Breast epithelium (tissue), 4 donors: Measurements from ENCODE around the gene FAM222A. TPM values are rescaled to one million over a fixed set of nuclear protein-coding genes. Genes with fewer than 3 reads are reported as not detected.

Experiments
- DNase-seq, 2 donors: peaks; one replicate each; pipeline ENCODE4 v3.0.0-alpha.2; 2019; ENCODE audit warnings: low spot score in 2 of 2
- H3K27ac ChIP-seq, 2 donors: fragments of 200-600 bp; sonication (generic) in 1 of 2; one replicate each; pipeline ENCODE4 v1.5.1; 2016 to 2019; ENCODE audit warnings: mild to moderate bottlenecking in 1 of 2
- H3K27me3 ChIP-seq, 2 donors: fragments of 200-600 bp; sonication (generic) in 1 of 2; one replicate each; pipeline versions ENCODE4 v1.5.1 to v1.6.0; 2017 to 2019; ENCODE audit warnings: control low read depth in 1 of 2, mild to moderate bottlenecking in 1 of 2
- H3K36me3 ChIP-seq: fragments of 200-600 bp; one replicate; pipeline ENCODE4 v1.5.1; 2019
- H3K4me1 ChIP-seq, 2 donors: fragments of 200-600 bp; sonication (generic); one replicate each; pipeline ENCODE4 v1.5.1; 2016 to 2019; ENCODE audit warnings: control low read depth in 1 of 2
- H3K4me3 ChIP-seq, 3 donors: fragments of 200-600 bp; sonication (generic); 1 replicate in 2 of 3; 2 replicates in 1 of 3; pipeline ENCODE4 v1.5.1; 2016 to 2019; ENCODE audit warnings: mild to moderate bottlenecking in 3 of 3, moderate library complexity in 2 of 3
- H3K9me3 ChIP-seq, 2 donors: fragments of 200-600 bp; sonication (generic) in 1 of 2; one replicate each; pipeline ENCODE4 v1.5.1; 2016 to 2019; ENCODE audit warnings: control low read depth in 1 of 2
- POLR2A ChIP-seq: fragments of 450-650 bp; IDR thresholded peaks from one replicate; pipeline ENCODE4 v1.6.1; 2016; ENCODE audit warnings: antibody characterized with exemption, mild to moderate bottlenecking, moderate library complexity
- POLR2AphosphoS5 ChIP-seq, 3 donors: sonication (generic); formaldehyde crosslinking; IDR thresholded peaks; one replicate each; pipeline ENCODE4 v1.6.1; 2017; ENCODE audit warnings: antibody characterized with exemption in 3 of 3
- intact Hi-C: fragments of 100-400 bp; cut with DNase I; formaldehyde crosslinking; loops from one replicate; pipeline ENCODE4 v1.15.1; 2023; ENCODE audit warnings: low total_unique reads
- total RNA-seq, 3 donors: library from RNA; depleted of rRNA; stranded (reverse); fragments of >200 nt; gene quantifications; one replicate each; pipeline ENCODE4 v1.1.0, GENCODE V29; 2016
- TF ChIP-seq, protein P1 (sequence below), 3 donors: fragments of 450-650 bp; IDR thresholded peaks; one replicate each; pipeline ENCODE4 v1.5.1; 2016 to 2017; ENCODE audit warnings: antibody characterized with exemption in 3 of 3, mild to moderate bottlenecking in 3 of 3, moderate library complexity in 3 of 3

The FAM222A gene
- total RNA-seq, 3 donors from 2014 or later: 0.32 to 7.3 (median 1.3) TPM

DNA sequence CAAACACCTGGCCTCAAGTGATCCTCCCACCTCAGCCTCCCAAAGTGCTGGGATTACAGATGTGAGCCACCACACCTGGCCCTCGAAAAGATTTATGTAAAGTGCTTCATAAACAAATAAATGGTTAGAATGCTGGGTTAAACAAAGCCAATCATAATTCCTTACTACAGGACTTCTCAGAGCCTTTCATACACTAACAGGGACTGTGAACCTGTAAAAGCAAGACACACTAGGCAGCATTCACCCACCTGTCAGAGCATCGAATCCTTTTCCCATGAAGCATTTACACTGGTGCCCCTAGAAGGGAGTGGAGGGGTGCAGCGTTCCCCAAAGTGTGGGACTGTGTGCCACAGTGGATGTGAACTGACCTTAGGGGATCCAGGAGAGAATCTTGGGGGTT is 90.1 kb downstream of the FAM222A start:
- Histone ChIP-seq H3K4me3 (no peak overlapping the region), H3K4me1 (no peaks in the 10 kb centered on the region), H3K27me3 (no peaks in the 10 kb centered on the region), H3K27ac (no peak overlapping the region), H3K36me3 (no peaks in the 10 kb centered on the region), H3K9me3 (no peaks in the 10 kb centered on the region)
- DNase-seq: no peak
- TF ChIP-seq POLR2AphosphoS5 (IDR thresholded peaks at IDR 0.05): no peak
- no peak for TF ChIP-seq POLR2A
- TF ChIP-seq, protein P1, sequence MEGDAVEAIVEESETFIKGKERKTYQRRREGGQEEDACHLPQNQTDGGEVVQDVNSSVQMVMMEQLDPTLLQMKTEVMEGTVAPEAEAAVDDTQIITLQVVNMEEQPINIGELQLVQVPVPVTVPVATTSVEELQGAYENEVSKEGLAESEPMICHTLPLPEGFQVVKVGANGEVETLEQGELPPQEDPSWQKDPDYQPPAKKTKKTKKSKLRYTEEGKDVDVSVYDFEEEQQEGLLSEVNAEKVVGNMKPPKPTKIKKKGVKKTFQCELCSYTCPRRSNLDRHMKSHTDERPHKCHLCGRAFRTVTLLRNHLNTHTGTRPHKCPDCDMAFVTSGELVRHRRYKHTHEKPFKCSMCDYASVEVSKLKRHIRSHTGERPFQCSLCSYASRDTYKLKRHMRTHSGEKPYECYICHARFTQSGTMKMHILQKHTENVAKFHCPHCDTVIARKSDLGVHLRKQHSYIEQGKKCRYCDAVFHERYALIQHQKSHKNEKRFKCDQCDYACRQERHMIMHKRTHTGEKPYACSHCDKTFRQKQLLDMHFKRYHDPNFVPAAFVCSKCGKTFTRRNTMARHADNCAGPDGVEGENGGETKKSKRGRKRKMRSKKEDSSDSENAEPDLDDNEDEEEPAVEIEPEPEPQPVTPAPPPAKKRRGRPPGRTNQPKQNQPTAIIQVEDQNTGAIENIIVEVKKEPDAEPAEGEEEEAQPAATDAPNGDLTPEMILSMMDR (IDR thresholded peaks at IDR 0.05): no peak
- intact Hi-C loops: no loop called here

DNA sequence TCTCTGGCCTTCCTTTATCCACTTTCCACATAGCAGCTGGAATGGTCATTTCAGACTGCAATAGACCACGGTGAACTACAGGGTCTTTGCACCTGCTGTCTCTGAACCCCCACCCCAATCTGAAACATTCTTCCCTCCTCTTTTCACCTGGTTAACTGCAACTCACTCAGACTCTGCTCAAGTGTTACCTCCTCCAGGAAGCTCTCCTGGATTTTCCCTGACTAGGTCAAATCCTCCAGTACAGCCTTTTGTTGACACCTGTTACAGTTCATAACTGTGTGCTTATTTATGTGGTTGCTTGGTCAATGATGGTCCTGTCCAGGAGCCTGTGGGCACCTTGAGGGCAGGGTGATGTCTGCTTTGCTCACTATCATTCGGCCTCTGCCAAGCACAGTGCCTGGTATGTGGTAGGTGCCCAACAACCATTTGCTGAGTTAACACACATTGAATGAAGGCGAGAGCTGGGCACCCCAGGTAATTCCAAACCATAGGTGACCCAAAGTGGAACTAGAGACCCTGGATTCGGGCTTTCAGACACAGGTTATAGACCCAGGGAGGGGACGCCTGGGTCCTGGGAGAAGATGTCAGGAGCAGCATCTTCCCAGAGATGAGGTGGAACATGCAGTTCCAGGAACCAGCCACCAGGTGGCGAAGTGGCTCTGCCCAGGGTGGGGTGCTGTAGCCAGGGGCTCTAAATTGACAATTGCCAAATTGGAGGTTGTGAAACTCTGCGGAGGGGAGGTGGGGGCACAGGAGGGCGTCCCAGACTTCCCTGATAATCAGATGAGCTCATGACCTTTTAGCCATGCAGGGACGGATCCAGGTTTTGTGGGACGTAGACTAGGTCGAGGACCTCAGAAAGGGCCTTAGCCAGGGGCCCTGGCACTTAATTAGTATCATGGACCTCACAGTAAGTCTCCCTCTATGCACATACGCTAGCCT is 91.5 kb downstream of the FAM222A start:
- H3K36me3 ChIP-seq: no peaks in the 10 kb centered on the region
- no peaks in the 10 kb centered on the region for H3K4me1 ChIP-seq
- H3K27me3 ChIP-seq: no peaks in the 10 kb centered on the region
- H3K4me3 ChIP-seq: no peak overlapping the region
- H3K27ac ChIP-seq: no peak overlapping the region
- TF ChIP-seq, protein P1 (IDR thresholded peaks at IDR 0.05): peak; percentile 90 to 97 (median 95)
- TF ChIP-seq POLR2AphosphoS5 (IDR thresholded peaks at IDR 0.05): peak in 1 of 3 donors; percentile 50
- no peak for TF ChIP-seq POLR2A
- DNase-seq: peak; percentile 43 to 67
- intact Hi-C loops: no loop called here
- no peaks in the 10 kb centered on the region for H3K9me3 ChIP-seq

DNA sequence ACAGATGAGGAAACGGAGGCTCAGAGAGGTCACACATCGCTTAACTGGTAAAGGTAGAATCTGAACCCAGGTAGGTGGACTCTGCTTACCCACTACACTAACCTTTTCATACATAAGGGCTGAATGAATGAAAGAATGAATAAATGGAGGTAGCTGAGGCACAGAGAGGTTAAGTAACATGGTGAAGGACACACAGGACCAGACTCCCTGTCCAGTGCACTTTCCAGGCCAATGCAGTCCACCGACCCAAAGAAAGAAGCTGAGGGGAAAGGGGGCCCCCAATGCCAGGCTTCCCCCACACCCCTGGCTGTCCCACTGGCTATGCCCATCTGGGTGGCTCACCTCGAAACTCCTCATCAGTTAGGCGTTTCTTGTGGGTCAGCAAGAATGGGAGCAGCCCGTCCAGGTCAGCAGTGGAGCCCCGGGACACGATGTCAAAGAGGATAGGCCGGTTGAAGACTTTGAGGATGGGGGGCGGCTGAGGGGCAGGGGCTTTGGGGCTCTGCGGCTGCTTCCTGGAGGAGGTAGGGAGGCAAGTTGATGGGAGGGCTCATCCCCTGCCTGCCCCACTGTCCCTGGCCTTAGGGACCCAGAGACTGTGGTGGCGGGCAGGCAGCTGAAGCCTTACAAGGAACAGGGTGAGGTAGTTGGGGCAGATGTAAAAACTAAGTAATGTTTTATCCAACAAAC is 94.5 kb downstream of the FAM222A start:
- no peaks in the 10 kb centered on the region for H3K4me1 ChIP-seq
- TF ChIP-seq, protein P1 (IDR thresholded peaks at IDR 0.05): no peak
- TF ChIP-seq POLR2A (no peak), POLR2AphosphoS5 (IDR thresholded peaks at IDR 0.05) (no peak)
- no peak for DNase-seq
- H3K4me3 ChIP-seq: no peak overlapping the region
- no peaks in the 10 kb centered on the region for H3K9me3 ChIP-seq
- H3K27me3 ChIP-seq: no peaks in the 10 kb centered on the region
- intact Hi-C loops: no loop called here
- no peak overlapping the region for H3K27ac ChIP-seq
- no peaks in the 10 kb centered on the region for H3K36me3 ChIP-seq

DNA sequence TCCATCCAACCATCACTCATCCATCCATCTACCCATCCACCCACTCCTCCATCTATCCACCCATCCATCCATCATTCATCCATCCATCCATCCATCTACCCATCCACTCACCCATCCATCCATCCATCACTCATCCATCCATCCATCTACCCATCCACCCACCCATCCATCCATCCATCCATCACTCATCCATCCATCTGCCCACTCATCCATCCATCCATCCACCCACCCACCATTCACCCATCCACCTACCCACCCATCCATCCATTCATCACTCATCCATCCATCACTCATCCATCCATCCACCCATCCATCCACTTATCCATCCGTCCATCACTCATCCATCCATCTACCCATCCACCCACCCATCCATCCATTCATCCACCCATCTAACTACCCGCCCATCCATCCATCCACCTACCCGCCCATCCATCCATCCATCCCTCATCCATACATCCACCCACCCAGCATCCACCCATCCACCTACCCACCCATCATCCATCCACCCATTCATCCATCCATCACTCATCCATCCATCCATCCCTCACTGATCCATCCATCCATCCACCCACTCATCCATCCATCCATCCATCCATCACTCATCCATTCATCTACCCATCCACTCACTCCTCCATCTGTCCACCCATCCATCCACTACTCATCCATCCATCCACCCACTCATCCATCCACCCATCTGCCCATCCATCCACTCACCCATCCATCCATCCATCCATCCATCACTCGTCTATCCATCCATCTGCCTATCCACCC is 95.4 kb downstream of the FAM222A start:
- intact Hi-C loops: no loop called here
- no peaks in the 10 kb centered on the region for H3K4me1 ChIP-seq
- TF ChIP-seq, protein P1 (IDR thresholded peaks at IDR 0.05): no peak
- TF ChIP-seq POLR2AphosphoS5 (IDR thresholded peaks at IDR 0.05) (no peak), POLR2A (no peak)
- H3K27me3 ChIP-seq: no peaks in the 10 kb centered on the region
- H3K9me3 ChIP-seq: no peaks in the 10 kb centered on the region
- H3K4me3 ChIP-seq: no peak overlapping the region
- H3K27ac ChIP-seq: no peak overlapping the region
- DNase-seq: no peak
- no peaks in the 10 kb centered on the region for H3K36me3 ChIP-seq
